HG02885 (cell line): ENCODE measurements around the gene GSG1L2.

ENCODE experiments used
- ATAC-seq: cut with Tn5 transposase; IDR thresholded peaks from one replicate; pipeline ENCODE4 v1.9.1; 2021; ENCODE audit warnings: mild to moderate bottlenecking; ENCODE audit not compliant: unreplicated experiment, poor library complexity

GSG1L2 gene

DNA sequence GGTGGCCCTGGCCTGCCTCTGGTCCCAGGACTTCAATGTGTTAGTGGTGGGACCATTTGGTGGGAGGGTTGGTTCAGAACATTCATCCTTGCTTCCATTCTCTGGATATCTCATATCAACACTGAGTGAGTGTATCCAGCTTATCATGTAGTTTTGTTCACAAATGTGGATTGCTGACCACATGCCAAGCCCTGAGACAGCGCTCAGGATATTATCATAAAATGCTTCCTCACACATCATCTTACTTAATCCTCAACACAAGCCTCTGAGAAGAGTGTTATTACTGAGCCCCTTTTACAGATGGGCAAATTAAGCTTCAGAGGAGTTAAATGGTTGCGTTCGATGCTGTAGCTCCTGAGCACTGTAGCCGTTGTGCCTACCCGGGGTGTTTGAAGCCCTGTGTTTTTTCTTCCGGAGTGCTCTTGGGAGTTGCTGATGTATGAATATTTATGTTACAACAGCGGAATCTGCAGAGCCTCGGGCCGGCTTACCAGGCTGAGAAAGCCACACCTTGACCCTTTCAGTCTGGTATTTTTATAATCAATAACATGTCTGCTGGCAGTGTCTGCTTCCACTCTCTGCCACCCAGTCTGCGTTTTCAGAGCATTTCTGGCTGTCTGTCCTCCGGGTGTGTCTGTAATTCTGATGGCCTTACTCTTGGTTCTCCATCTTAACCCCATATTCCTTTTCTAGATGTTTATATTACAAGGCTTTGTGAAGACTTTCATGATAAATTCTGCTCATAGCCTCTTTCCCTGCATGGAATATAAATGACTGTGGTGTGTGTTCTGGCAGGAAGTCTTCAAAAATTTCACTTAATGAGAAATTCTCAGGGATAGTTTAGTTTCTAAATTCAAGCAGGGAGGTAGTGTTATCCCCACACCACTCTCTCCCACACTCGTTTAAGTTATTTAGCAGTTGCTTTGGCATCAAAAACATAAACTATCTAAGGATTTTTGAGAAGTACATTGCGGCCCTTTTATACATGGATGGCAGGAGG is 6.7 kb upstream of the GSG1L2 start:
- no peak for ATAC-seq

DNA sequence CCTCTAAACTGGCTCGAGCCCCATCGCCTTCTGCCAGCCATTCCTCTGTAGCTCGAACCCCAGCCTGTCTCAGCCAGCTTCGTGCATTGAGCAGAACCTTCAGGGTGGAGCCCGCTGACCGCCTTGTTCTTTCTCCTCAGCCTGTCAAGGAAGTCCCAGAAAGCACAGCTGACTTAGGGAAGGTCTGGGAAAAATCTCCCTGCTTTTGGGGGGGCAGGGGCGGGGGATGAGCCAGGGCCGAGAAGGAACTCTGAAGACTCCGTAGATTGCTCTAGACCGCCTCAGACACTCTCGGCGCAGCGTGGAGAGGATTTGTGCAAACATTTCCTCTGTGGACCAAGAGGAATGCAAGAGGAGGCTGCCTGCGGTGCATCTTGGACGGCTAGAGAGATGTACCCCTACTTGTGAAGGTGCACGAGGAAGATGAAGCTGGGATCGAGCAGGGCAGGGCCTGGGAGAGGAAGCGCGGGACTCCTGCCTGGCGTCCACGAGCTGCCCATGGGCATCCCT is 3.8 kb upstream of the GSG1L2 start, which contains the start of gene GLP2R:
Gene GLP2R, plus strand, starts transcription at position 284 of the 510 bp plus-strand sequence. Its CDS starts 140 bp downstream, at position 424.
- ATAC-seq = no peak

DNA sequence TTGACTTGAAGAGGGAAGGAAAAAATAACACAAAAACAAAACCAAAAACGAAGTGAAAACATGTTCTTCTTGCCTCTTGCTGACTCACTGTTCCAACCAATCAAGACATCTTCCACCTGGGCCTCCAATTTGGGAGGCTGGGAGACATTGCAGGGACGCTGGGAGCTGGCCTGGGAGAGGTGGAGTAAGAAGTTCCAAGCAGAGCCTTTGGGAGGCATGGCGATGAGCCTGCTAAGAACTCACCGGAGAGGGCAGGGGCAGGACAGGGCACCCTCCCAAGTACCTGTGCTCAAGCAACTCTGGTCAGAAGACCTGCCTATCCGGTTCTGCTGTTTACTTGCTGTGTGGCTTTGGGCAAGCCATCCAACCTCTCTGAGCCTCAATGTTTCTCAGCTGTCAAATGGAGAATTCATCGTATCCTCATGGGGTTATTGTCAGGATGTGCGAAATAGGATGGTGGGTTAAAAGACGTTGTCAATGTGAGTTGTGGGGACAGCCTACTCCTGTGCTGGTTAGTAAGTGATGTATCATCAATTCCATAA is 3.0 kb upstream of the GSG1L2 start:
- ATAC-seq = no peak

DNA sequence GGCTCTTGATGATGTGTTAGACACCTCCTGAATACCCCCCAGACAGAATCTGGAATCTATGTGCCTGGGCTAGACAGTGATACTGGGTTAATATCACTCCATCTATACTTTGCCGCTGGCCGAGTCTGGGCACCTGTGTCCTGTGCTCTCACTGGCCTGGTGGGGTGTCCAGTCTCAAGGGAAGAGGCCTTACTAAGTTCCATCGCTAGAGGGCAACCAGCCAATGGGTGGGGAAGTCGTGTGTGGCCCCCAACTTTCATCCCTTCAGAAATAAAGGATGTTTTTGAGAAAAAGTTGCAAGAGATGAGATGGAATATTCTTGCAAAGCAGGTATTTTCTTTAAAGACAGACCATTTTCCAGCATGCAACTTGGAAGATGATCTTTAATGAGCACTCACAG is 2.2 kb upstream of the GSG1L2 start:
- ATAC-seq = no peak

DNA sequence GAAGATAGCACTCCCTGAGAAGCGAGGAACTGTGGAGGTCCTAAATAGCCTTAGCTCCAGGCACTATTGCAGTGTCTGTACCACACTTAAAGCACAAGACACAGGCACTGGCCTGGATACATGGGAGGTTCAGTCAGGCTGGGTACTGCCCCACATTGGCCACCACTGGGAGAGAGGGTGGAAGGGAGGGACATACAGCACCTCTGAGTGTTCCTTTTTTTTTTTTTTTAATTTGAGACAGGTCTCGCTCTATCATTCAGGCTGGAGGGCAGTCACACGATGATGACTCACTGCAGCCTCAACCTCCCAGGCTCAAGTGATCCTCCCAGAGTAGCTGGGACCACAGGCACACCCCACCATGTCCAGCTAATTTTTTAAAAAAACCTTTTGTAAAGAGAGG is 1.4 kb downstream of the GSG1L2 start:
- ATAC-seq = no peak

DNA sequence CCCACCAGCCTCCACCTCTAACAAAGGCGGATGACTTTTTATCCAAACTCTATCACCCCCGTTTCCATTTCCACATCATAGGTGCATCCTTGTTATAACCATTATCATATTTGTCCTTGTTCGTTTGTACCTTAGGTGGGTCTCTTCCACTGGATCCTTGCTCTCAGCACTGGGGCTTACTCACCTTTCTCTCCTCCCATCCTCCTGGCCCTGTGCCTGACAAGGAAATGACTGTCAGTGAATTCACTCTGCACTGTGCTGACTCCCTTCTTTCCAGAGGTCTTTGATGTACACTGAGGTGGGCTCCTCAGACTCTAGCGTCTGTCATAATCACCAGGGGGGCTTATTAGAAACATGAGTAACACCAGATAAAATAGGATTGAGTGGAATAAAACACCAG is 3.1 kb downstream of the GSG1L2 start:
- no peak for ATAC-seq

DNA sequence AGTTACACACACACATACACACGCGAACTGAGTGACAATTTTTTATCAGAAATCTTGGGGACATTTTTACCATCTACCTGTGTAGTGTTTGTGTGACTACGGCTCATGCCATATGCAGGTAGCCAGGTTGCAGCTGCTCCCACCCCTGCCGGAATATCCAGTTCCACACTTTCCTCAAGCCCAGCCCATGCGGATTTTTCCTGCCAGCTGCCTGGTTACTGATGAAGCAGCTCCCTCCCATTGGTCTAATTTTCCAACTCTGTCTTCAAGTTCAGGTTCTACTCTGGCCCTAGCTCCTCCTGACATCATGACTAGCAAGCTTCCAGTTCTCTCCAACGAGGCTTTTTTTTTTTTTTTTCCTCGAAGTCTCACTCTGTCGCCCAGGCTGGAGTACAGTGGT is 4.8 kb downstream of the GSG1L2 start:
- no peak for ATAC-seq

DNA sequence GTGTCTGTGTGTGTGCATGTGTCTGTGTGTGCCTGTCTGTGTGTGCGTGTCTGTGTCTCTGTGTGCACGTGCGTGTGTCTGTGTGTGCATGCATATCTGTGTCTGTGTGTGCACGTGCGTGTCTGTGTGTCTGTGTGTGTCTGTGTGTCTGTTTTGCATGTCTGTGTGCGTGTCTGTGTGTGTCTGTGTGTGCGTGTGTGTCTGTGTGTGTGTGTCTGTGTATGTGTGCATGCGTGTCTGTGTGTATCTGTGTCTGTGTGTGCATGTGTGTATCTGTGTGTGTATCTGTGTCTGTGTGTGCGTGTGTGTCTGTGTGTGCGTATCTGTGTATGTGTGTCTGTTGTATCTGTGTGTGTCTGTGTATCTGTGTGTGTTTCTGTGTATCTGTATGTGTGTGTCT is 5.4 kb downstream of the GSG1L2 start:
- no peak for ATAC-seq

DNA sequence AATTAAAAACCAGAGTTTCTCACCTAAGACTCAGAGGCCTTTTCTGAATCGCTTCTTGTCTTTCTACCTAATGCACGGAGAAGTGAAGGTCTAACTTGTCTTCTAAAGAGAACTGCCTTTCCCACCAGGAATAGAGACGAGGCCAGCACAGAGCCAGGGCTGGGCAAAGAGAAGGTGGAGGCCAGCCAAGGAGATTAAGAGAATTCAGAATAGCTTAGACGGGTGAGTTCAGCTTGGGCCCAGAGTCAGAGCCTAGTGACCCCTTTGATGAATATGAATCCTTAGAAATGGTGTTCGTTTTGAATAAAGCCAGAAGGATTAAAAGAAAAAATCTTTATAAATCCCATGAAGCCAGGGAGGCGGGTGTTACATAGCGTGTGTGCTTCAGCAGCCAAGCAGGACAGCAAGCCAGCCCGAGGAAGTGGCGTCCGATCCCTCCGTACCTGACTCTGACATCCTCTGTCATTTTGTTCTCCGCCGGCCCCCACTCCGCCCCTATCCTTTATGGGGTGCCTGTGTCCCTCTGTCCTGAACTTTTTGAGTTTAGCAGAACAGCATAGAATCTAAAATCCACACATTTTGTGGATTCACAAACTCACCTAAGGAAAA is 7.4 kb downstream of the GSG1L2 start:
- no peak for ATAC-seq

DNA sequence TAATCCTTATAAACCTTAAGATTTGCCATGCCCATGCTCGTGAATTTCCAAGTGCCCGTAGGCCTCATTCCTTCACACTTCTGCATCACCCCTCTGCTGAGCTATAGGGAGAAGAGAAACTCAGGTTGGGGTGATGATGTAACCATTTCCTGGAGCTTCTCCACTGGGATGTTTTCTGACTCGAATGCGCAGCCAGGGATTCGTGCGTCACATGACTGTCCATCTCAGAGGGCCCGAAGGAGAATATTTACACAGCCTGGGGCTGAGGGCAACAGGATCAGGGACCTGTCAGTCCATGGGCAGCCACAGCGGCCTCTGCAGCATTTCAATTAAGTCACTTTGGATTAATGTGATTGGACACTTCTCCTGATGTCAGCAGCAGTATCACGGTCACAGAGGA is 8.7 kb downstream of the GSG1L2 start:
- no peak for ATAC-seq

DNA sequence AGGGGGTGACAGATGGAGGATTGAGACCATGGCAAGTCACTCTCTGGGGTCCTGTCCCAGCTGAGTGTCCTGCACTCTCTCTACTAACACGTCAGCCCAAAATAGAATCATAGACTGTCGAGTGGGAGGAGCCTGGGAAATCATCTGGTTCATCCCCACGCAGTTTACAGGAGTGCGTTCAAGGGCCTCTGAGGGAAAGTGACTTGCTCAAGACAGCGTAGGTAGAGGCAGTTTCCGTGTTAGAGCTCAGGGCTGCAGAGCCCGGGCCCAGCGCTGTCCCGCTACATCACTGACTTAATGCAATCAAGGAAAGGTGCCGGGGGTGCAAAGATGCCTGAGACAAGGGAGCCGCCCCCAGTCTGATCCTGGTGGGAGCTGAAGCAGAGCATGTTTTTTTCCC is 10.3 kb downstream of the GSG1L2 start:
- no peak for ATAC-seq

DNA sequence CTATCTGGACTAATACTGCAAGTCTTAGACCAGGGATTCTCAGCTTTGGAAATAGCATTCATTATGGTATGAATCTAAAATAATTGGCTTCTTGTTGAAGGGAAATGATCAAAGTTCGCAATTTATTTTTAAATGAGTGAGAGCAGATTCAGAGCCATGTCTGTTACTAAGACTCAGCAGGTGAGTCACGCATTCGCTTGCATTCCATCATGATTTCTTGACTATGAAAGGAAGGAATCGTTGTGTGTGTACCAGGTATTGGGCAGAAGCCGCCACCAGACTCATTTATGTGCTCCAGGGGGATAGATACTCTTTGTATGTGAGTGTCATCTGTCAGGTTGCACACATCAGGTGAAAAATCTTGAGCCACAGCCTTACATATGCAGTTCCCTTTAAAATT is 10.8 kb downstream of the GSG1L2 start:
- ATAC-seq = no peak

DNA sequence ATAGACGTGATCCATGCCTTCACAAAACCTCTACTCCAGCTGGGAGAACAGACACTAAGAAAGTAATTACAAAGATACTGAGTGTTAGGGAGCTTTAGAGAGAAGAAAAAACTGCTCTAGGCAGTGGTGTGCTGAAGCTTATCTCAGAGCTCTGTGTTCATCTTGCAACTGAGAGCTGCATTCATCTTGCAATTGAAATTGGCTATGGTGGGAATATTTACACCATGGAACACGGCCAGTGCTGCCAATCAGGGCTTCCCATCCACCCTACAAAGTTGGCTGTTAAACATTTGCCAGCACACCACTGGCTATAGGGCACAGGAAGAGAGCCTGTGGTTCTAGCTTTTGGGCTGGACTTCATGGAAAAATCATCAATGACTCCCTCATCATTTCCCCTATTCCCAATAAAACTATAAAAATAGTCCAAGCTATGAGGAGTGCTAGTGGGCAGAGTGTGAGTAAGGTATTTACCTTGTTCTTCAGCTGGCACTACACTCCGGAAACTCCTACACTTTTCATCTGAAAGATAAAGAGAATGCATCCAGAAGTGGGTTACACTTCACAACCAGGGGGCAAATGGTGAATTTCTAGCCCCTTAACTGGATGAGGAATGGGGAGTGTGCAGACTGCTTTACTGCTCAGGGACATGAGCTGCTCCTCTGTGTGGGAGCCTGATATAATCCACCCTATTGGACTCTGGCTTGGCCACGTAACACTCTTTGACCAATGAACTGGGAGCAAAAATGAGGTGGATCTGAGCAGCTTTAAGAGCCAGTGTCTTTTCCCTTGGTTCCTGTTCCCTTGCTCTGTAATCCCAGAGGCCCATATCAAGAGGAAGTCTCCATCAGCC is 11.6 kb downstream of the GSG1L2 start:
- ATAC-seq = no peak

DNA sequence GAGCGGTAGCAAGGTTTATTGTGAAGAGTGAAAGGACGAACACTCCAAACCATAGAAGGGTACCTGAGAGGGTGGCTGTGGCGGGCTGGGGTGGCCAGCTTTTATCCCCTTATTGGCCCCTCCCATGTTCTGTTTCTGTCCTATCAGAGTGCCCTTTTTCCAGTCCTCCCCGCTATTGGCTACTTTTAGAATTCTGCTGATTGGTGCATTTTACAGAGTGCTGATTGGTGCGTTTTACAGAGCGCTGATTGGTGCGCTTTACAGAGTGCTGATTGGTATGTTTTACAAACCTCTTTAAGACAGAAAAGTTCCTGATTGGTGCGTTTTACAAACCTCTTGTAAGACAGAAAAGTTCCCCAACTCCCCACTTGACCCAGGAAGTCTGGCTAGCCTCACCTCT is 12.5 kb downstream of the GSG1L2 start:
- no peak for ATAC-seq

DNA sequence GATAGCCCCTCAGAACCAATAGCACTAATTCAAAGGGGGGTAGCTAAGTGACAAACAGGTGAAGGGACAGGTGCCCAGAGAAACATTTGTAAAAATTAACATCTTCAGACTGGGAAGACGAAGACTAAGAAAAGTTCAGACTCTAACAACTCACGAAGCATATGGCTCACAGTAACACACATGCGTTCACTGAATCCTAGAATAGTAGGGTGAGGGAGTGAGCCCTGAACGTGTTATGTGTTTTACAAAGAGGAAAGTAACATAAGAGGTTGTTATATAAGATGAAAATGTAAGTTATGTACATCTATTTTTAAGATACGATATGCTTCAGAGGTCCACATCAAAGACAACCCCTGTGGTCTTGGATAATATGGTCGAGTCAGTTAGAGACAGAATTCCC is 15.2 kb downstream of the GSG1L2 start:
- ATAC-seq = no peak

DNA sequence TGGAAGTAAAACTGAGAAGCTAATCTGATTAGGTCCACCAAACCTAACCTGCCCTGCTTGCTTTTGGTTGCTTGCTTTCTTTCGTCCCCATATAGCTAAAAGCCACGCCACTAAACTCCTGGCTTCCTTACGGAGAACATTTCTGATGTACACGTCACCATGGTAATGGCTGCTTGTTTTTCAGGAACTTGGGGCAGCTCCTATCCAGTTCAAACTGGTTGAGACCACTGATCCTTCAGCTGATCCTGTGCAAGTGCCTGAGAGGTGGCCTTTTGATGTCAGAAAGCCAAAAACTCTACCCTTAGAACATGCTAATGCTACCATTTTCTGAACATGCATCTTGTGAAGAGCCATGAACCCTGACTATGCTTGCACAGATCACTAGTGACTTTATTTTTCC is 16.1 kb downstream of the GSG1L2 start:
- no peak for ATAC-seq

DNA sequence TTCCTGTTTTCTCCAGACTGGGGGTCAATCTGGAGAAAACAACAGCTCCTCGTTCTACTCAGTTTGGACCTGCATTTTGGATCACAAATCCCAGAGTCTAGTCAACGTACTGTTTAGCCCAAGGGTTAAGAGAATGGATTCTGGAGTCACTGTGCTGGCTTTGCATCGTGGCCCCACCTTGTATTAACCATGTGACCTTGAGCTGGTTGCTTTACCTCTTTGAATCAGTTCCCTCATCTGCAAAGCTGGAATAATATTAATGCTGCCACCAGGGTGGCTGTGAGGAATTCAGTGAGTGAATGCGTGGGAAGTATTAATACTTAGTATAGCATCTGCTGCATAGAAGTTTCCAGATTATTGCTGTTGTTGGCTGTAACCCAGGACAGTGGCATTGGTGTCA is 19.2 kb downstream of the GSG1L2 start:
- no peak for ATAC-seq

DNA sequence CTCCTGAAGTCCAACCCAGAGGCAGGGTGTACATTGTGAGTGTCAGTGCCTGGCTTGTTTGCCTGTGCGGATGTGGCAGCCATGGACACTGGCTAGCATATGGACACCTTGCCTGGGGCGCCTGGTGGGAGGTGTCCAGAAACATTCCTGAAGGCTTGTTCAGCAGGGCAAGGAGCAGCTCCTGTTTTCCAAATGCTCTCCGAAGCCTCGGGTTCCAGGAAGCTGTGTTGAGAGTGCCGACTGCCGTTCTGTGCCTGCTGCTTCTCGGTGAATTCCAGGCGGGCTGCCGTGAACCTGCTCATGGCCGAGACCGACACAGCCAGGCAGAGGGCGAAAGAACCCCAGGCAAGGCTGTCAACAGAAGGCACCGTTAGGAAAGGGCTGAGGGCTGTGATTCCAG is 19.6 kb downstream of the GSG1L2 start:
- no peak for ATAC-seq

DNA sequence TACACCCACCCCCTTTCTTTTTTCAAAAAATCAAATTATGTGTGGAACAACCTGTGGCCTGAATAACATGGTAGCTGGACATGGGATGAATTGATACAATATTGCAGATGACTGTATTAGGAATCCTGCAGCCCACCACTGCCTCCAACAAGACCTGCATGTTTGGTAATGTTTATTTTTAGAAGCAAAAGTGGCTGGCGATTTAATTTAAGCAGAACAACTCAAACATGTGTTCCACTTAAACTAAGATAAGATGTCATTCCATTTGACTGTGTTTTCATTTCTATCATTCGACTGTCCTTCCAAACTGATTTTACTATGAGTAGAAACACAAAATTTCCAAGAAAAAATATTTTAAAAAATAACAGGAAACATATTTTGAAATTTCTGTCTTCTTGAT is 20.4 kb downstream of the GSG1L2 start:
- no peak for ATAC-seq

DNA sequence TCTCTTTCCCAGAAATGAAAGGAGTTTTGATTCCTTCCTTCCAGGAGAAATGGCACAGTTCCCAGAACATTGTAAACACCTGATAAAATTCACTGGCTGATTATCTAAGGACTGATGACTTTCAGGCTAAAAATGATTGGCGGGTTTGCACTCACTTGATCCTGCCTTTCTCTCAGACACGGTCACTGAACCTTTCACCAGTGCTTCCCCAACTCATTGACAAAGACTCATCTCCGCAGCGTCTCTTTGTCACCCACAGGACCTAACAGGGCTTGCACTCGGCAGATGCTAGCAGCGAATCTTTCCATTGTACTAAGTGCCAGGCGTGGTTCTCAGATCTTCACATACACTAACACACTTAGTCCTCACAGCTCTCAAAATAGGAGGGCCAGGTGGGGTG is 23.2 kb downstream of the GSG1L2 start:
- no peak for ATAC-seq
